ENCODE measurements around the gene KLHL3.

GRCh38 chr5:137633896-137634295 is 102.0 kb downstream of the KLHL3 start:
- no peak for TF ChIP-seq CTCF (IDR thresholded peaks at IDR 0.05 in 4 of 5, conservative IDR thresholded peaks at IDR 0.05 in 1 of 5)
- TF ChIP-seq POLR2A (IDR thresholded peaks at IDR 0.05), result no peak
